HepG2 (cell line): ENCODE measurements around the gene TARBP2.

ENCODE experiments used
- ATF1 ChIP-seq: IDR thresholded peaks from 2 replicates; pipeline ENCODE4 v1.6.1; 2016; ENCODE audit warnings: mild to moderate bottlenecking, control low read depth
- BORCS8-MEF2B ChIP-seq: sonication (generic); formaldehyde crosslinking; IDR thresholded peaks from 2 replicates; pipeline ENCODE4 v1.8.0; 2022; ENCODE audit warnings: mild to moderate bottlenecking, missing genetic modification reagents
- CREM ChIP-seq, 2 experiments: sonication (generic) in 1 of 2; formaldehyde crosslinking in 1 of 2; IDR thresholded peaks; 2 replicates each; pipeline versions ENCODE4 v1.4.0 to v1.6.1; 2016 to 2020; ENCODE audit warnings: antibody characterized with exemption in 1 of 2, mild to moderate bottlenecking in 1 of 2, missing genetic modification reagents in 1 of 2
- HDAC1 ChIP-seq: sonication (generic); formaldehyde crosslinking; IDR thresholded peaks from 2 replicates; pipeline ENCODE4 v1.5.1; 2020; ENCODE audit warnings: mild to moderate bottlenecking, missing genetic modification reagents
- HES4 ChIP-seq: sonication (generic); formaldehyde crosslinking; IDR thresholded peaks from 2 replicates; pipeline ENCODE4 v1.9.0; 2021; ENCODE audit warnings: mild to moderate bottlenecking, missing genetic modification reagents, borderline replicate concordance
- RAD51 ChIP-seq: fragments of 450-650 bp; IDR thresholded peaks from 2 replicates; pipeline ENCODE4 v1.6.1; 2016; ENCODE audit warnings: borderline replicate concordance
- SNAI1 ChIP-seq: sonication (generic); formaldehyde crosslinking; IDR thresholded peaks from 2 replicates; pipeline ENCODE4 v1.5.0; 2020; ENCODE audit warnings: mild to moderate bottlenecking, missing genetic modification reagents, borderline replicate concordance
- ZNF256 ChIP-seq: sonication (generic); formaldehyde crosslinking; conservative IDR thresholded peaks from 2 replicates; pipeline ENCODE4 v1.4.0; 2020; ENCODE audit warnings: missing genetic modification reagents
- TF ChIP-seq, protein P1 (sequence below): sonication (generic); formaldehyde crosslinking; IDR thresholded peaks from 2 replicates; pipeline ENCODE4 v1.5.0; 2020; ENCODE audit warnings: mild to moderate bottlenecking, missing genetic modification reagents, moderate library complexity

GRCh38 chr12:53486736-53487487 lies 14.2 kb upstream of the TARBP2 start:
- no peak for TF ChIP-seq ATF1 (CRISPR knock-in tag)
- no peak for TF ChIP-seq SNAI1 (CRISPR knock-in tag)
- TF ChIP-seq, protein P1, sequence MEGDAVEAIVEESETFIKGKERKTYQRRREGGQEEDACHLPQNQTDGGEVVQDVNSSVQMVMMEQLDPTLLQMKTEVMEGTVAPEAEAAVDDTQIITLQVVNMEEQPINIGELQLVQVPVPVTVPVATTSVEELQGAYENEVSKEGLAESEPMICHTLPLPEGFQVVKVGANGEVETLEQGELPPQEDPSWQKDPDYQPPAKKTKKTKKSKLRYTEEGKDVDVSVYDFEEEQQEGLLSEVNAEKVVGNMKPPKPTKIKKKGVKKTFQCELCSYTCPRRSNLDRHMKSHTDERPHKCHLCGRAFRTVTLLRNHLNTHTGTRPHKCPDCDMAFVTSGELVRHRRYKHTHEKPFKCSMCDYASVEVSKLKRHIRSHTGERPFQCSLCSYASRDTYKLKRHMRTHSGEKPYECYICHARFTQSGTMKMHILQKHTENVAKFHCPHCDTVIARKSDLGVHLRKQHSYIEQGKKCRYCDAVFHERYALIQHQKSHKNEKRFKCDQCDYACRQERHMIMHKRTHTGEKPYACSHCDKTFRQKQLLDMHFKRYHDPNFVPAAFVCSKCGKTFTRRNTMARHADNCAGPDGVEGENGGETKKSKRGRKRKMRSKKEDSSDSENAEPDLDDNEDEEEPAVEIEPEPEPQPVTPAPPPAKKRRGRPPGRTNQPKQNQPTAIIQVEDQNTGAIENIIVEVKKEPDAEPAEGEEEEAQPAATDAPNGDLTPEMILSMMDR (CRISPR knock-in tag): no peak
- TF ChIP-seq CREM (IDR thresholded peaks at IDR 0.05): no peak
- no peak for TF ChIP-seq CREM (CRISPR knock-in tag; IDR thresholded peaks at IDR 0.05)
- TF ChIP-seq RAD51: no peak
- TF ChIP-seq ZNF256 (CRISPR knock-in tag): no peak
- no peak for TF ChIP-seq HDAC1 (CRISPR knock-in tag)
- no peak for TF ChIP-seq HES4 (CRISPR knock-in tag)
- TF ChIP-seq BORCS8-MEF2B (CRISPR knock-in tag): no peak
